G401 (cell line): ENCODE results near the gene TNIP3. TPM values are rescaled to one million over a fixed set of nuclear protein-coding genes. Genes with fewer than 3 reads are reported as not detected.
A peak's percentile ranks its signal among the peaks of the same experiment; 100 is the strongest.
"Not testable (repeated sequence)": the region's sequence is repeated elsewhere in the genome, so short reads cannot be mapped to it uniquely, and the experiment has no call there.

Experiments used
- DNase-seq: peaks from one replicate; pipeline ENCODE4 v3.0.0-alpha.2; 2015; ENCODE audit warnings: low spot score
- in situ Hi-C: cut with HindIII; loops from 2 replicates; pipeline ENCODE4 v1.10.0; 2016; ENCODE audit warnings: low sequenced_read_pairs, mixed read lengths
- total RNA-seq: library from RNA; depleted of rRNA; stranded (reverse); fragments of >200 nt; shearing (Covaris generic); gene quantifications from 2 replicates; pipeline ENCODE4 v1.2.3, GENCODE V29; 2014; rRNA removed

The TNIP3 gene, protein sequence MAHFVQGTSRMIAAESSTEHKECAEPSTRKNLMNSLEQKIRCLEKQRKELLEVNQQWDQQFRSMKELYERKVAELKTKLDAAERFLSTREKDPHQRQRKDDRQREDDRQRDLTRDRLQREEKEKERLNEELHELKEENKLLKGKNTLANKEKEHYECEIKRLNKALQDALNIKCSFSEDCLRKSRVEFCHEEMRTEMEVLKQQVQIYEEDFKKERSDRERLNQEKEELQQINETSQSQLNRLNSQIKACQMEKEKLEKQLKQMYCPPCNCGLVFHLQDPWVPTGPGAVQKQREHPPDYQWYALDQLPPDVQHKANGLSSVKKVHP
- total RNA-seq = not detected in 2 replicates

DNA sequence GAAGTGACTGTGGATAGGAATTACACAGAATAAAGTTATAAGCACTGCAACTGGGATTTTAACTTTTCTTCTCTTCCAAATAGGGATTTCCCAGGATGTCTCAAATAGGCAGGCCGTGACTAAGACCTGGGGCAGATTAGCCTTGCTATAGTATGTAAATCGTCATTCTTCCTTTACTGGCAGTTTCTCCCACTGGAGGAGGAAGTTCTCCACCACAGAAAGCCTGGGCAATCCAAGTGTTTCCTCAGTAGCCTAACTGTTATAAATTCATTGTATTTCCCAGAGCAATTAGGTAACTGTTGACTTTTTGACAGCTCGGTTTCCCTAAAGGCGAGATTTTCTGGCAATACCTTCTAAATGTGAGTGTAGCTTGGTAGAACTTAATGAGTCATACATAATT lies at the start of gene TNIP3:
TNIP3 (minus strand) TSS at position 31 of the 400 bp plus-strand sequence. CDS start 196 bp downstream, outside the sequence.
- in situ Hi-C loops = no loop called here
- DNase-seq = no peak

DNA sequence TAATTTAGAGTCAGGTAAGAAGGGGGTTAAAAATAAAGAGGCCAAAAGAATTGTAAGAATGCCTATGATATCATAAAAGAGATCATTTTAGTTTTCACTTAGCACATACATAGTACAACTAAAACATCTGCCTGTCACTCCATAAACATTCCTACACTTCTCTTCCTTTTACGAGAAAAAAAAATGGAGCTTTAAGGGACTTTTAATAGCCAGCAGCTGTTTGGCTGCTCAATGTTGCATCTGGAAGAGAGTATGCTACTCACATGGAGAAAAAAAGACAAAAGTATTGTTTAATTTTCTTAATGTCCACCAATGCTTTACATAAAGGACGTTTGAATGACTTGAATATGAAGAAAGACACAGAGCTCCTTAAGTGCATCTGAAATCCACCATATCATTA lies 48.7 kb upstream of the TNIP3 start:
- in situ Hi-C loops = no loop called here
- no peak for DNase-seq

DNA sequence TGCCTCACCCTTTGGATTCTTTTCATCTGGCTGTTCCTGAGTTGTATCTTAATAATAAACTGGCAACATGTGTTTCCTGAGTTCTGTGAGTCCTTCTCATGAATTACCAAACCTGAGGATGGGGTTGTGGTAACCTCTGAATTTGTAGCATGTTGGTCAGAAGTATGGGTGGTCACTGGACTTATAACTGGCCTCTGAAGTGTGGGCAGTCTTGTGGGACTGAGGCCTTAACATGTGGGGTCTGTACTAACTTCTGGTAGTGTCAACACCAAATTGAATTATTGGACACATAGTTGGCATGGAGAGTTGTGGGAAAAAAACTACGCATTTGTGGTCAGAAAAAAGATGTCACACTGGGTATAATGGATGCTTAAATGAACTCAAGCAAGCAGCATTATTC lies 45.0 kb upstream of the TNIP3 start:
- no peak for DNase-seq
- in situ Hi-C loops = no loop called here

DNA sequence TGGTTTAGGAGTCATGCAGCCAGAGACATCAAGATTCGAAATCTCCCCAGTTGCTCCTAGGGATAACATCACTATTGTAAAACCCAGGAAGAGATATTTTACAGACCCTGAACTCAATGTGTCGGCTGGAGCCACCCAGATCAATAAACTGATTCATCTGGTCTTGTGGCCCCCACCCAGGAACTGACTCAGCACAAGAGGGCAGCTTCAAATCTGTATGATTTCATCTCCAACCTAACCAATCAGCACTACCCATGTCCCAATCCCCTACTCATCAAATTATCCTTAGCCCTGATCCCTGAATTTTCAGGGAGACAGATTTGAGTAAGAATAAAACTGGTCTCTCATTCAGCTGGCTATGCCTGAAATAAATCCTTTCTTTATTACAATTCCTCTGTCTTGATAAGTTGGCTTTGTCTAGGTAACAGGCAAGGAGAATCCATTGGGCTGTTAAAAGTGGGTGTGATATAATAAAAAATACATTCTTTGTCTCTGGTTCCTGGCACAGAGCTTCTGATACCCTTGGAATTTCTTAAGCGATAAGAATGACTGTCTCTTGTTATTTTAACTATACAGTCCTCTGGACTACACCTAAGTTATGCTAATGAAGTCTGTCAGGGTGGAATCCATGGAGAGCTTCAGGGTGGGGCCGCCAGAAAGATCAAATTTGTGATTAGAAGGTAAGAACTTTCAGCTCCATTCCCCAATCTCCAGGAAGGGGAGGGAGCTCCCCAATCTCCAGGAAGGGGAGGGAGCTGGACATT lies 44.3 kb upstream of the TNIP3 start:
- in situ Hi-C loops = no loop called here
- no peak for DNase-seq

DNA sequence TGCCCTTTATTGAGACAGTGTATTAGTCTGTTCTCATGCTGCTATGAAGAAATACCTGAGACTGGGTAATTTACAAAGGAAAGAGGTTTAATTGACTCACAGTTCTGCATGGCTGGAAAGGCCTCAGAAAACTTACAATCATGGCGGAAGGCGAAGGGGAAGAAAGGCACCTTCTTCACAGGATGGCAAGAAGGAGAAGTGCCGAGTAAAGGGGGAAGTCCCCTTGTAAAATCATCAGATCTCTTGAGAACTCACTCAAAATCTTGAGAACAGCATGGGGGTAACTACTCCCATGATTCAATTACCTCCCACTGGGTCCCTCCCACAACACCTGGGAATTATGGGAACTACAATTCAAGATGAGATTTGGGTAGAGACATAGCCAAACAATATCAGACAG lies 41.7 kb upstream of the TNIP3 start:
- in situ Hi-C loops, DNase-seq: not testable (repeated sequence)

DNA sequence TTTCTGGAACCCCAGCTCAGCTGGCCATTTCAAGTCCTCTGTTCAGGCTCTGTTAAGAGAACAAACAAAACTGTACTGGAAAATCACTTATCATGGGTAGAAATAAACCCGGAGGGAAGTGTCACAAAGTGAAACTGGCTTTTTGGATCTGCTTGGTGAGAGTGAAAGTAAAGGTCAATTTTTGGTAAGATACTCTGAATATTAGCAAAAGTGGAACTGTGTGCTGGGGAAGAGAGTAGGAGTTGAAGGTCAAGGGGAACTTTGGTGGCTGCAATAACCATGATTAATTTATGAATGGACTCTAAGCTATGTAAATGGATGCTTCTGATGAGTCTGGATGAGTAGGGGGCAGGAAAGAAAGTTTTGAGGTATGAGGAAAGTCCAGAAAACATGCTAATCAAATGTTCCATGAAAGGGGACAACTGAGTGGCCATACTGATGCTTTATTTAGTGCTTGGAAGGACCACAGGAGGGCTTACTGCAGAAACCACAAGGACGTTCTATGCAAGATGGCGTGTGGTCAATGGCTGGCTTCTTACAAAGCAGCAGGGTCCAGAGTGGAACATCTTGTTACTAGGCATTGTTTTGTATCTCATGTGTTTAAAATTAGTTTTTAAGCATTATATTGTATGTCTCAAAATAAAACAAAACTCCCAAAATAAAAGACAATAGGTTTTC lies 36.8 kb upstream of the TNIP3 start:
- in situ Hi-C loops = no loop called here
- DNase-seq = no peak

DNA sequence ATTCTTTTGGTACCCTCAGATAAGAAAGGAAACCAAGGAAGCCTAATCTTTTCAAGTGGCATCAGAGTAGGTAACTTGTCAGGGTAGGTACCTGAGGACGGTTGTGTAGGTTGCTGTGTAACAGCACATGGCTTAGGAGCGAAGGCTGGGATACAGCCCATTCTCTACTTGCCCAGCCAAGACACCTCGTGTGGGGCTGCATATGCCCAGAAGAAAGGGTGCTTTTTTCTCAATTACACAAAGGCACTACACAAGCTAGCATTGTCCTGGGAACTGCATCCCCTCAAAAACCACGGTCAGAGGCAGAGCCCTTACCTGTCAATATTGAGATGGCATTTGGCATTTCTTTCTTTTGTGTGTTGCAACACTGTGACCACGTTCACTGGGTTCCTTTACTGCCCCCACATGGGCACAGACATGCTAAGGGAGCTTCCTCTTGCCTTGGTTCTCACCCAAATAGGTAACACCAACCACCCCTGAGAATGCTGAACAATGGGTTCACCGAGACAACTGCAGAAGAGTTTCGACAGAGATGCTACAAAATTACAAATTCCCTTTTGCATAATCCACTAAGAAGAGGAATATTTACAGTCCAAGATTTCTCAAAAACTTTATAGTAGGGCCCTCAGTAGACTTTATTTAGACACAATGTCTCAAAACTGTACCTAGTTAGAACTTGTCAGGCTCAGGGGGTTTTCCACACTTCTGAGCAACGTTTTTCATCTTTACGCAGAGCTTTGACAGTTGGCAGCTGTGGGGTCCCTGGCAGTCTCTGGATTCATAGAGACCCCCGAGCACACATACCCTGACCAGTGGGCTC lies 35.8 kb upstream of the TNIP3 start:
- DNase-seq = no peak
- in situ Hi-C loops = no loop called here

DNA sequence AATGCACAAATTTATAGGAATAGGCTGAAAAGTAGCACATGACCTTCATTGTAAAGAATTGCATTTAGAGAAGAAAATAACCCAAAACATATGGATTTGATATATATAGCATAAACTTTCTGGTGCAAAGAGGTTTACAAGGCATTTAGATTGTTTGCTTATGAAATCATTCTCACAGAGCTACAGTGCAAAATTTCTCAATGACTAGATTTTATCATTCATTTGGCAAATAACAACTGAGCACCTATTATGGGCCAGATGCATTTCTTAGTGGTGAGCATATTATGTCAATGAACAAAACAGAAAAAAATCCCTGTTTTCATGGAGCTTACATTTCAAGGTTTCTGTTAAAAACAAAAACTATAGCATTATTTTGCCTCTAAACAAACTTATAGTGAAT lies 34.1 kb upstream of the TNIP3 start:
- in situ Hi-C loops = no loop called here
- DNase-seq = no peak

DNA sequence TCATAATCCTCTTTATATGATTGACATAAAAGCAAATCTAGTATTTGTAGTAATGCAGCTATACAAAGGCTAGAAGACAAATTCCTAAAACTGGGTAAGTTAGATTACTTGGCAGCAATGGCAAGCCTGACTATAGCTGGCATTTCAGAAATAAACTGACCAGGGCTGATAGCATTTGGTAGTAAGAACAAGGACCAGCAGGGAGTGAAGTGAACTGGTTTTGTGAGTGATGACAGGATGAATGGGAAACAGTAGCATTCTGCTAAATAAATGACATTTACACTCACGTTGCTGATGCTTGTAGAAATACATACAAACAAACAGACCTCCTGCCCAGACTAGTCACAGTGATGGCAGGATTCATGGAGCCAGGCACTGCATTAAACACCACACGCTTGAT lies 31.5 kb upstream of the TNIP3 start:
- DNase-seq = peak; percentile 7
- in situ Hi-C loops = no loop called here

DNA sequence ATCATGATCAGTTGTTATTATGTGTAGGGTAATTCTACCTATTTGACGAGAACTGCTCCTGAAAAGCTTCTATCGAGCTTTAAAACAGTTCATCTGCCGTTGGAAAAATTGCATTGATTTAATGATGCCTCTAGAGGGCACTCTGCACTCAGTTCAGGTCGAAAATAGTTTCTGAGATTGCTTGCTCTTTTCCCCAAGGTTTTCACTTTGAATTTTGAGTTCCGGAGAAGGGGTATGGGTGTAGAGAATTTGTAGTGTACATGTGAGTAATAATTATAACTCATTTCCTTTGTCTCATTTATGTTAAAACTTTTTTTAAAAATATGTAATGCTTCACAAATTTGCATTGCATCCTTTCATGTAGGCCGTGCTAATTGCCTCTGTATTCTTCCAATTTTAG lies 28.4 kb upstream of the TNIP3 start:
- in situ Hi-C loops = no loop called here
- DNase-seq = peak; percentile 39

DNA sequence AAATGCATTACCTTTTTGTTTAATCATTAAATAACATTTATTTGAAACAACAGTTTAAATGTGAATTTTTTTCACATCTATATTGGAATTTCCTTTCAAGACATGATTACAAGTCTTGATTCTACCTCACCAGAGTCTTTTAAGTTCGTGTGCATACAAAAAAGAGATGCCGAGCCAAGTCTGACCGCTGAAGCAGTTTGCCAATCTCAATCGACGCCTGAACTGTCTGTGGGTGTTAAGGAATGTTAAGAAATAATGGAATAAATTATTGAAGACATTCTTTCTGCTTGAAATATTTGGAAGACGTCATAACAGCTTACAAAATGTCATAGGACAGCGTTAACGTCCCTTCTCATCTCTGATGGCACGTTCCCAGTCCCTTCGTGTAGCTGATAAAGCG lies 27.9 kb upstream of the TNIP3 start:
- in situ Hi-C loops = no loop called here
- DNase-seq = no peak

DNA sequence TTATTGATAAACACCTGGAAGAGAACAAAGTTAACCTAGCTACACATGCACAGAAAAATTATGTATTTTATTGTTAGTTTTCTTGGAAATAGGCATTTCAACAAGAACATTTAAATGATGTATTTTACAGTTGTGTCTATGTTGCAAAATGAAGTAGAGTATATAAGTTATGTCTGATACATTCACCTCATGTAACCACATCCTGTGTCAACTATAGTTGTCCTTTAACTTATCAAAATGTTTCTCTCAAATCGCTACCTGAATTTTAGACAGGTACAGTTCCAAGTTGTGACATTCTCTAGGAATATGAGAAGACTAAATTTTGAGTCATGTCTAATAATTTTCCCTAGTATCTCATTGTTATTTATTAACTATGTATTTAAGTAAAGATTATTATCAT lies 27.2 kb upstream of the TNIP3 start:
- no peak for DNase-seq
- in situ Hi-C loops = no loop called here

DNA sequence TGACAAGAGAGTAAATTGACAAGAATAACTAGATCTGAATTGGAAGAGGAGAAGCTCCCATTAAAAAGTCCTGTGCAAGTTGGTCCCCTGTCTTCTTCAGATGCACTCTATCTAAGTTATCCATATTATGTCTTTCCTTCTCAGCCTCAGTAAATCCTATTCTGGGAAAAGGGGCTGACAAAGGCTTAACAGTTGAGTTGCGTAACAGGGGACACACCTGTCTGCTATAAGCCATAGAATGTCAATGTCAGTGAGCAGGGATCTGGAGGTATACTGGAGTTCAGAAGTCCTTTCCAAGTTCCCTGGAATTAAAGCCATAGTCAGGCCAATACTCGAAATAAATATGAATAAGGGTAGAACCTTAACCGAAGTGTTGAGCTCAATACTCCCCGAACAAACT lies 26.3 kb upstream of the TNIP3 start:
- in situ Hi-C loops = no loop called here
- DNase-seq = no peak

DNA sequence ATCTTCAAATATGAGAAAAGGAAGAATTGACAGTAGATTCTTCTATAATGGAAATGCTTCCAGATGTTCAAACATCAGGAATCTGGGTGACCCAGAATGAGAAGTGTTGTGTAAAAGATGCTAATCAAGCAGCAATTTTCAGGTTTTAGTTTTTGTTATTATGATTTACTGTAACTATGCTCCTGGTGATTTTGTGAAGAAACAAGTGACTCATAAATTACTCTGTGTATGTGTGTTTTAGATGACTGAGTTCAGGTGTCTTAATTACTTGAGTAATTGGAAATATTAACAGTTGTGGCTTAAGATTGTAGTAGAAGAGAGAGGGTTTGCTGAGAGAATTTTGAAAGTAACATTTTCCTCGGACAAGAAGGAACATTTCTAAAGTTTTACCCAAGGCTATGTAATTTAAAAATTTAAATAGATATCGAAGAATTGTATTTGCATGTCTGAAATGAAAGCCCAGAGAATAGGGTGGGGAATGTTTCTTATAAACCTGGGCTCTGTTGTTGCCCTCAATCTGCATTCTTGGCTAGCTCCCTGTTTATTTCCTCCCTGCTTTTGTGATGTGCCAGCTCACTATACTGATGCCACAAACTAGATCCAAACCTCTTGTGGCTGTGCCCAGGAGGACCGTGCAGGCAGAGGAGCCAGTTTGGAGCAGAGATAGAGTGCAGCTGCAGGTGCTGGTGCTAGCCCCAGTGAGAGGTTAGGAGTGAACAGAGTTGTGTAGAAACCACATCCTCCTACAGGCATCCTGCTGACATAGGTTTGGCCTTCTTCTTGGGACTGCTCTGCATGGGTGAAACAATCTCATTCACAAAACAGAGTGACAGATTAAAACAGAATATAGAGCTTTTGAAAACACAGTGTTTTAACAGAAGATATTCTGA lies 25.4 kb upstream of the TNIP3 start:
- in situ Hi-C loops = no loop called here
- peak; percentile 7 for DNase-seq

DNA sequence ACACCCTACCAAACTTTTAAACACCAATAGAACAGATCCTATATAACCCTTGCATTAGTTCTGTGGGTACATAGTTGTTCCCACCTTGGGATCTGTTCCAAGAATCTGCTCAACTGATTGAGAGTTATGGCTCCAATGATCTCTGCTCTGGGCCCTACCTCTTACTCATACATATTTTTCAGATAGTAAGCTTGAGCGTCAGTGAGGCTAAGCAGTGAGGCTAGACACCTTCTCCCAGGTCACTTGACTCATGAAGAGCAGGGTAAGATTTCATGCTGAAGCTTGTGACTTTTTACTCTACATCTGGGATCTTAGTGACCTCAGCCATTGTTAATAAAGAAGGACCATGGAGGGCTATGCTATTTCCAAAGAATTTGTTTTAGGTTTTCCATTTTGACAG lies 23.1 kb upstream of the TNIP3 start:
- in situ Hi-C loops = no loop called here
- no peak for DNase-seq

DNA sequence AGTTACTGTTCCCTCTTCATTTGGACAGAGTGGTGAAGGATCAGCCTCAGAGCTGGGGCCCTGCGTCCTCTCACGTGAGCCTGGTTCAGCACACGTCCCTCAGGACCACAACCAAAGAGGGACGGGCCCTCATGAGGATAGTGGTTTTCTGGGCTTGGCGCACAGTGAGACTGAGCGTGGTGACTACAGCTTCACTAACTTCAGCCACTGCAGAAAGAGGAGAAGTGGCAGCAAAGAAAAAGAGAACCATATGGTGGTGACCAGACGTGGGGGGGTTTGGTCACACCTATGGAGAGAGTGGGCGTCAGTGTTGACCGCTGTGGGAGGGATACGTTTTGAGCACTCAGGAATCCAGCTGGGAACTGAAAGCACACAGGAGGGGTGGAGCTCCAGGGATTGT lies 21.8 kb upstream of the TNIP3 start:
- no peak for DNase-seq
- in situ Hi-C loops = no loop called here

DNA sequence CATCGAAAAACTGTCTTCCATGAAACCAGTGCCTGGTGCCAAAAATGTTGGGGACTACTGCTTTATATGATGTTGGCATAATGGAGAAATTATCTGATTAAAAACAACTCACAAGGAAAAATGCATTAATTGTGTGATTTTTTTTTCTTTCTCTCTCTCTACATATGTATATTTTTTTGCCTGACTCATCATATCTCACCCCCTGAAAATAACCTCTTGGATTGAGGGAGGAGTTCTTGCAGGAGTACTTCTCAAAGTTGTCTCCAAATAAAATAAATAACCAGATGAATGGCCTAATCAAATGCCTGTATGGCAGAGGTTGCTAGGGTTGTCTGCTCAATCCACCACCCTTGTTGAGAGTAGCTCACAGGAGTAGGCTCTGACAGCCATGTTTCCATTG lies 19.9 kb upstream of the TNIP3 start:
- DNase-seq = no peak
- in situ Hi-C loops = no loop called here

DNA sequence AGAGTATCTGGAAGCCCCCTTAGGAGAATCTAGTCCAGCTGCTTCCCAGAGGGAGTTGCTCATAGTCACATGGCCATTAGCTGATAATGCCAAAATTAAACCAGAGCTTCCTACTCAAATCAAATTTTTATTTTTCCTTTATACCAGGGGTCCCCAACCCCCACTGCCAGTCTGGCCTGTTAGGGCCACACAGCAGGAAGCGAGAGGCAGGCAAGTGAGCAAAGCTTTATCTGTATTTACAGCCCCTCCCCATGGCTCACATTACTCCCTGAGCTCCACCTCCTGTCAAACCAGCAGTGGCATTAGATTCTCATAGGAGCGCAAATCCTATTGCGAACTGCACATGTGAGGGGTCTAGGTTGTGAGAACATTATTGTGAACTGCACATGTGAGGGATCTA lies 19.2 kb upstream of the TNIP3 start:
- DNase-seq = no peak
- in situ Hi-C loops = no loop called here

DNA sequence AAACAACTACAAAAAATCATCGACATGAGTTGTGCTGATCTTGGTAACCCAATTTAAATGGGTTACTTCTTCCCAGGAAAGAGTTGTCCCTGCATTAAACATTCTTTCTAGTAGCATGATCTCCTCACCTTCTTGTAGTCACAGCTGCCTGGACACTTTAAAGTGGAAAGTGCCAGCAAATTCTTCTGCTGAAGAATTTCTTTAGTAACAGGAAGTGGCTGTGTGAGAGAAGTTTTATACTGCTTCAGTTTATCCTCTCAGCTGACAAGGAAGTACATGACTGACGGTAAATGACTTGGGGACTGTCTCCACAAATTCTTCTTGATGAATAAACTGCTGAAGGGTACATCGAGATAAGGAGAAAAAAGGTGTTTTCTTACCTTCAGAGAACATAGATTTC lies 18.2 kb upstream of the TNIP3 start:
- no peak for DNase-seq
- in situ Hi-C loops = no loop called here
